Adrenal gland (tissue), 5 donors: ENCODE measurements around the gene RAB6A.

Experiments used
- CTCF ChIP-seq, 6 experiments: fragments of 450-650 bp in 4 of 6; fragments of 200-600 bp in 2 of 6; sonication (generic) in 1 of 6; IDR thresholded peaks; 1 replicate in 5 of 6; 2 replicates in 1 of 6; pipeline versions ENCODE4 v1.5.1 to v1.8.0; 2016 to 2021; ENCODE audit warnings: antibody characterized with exemption in 6 of 6, mild to moderate bottlenecking in 2 of 6, moderate library complexity in 1 of 6
- POLR2A ChIP-seq, 2 donors: fragments of 450-650 bp; IDR thresholded peaks; one replicate each; pipeline ENCODE4 v1.6.1; 2017; ENCODE audit warnings: antibody characterized with exemption in 2 of 2, mild to moderate bottlenecking in 2 of 2, moderate library complexity in 1 of 2
- donor health status: DM: no; HTN: no; CAD: no.

GRCh38 chr11:73716153-73717056 lies 44.5 kb downstream of the RAB6A start:
- TF ChIP-seq CTCF (IDR thresholded peaks at IDR 0.05) (no peak), POLR2A (IDR thresholded peaks at IDR 0.05) (no peak)
